ENCODE measurements around the gene TMEM151B. TPM values are rescaled to one million over a fixed set of nuclear protein-coding genes. Genes with fewer than 3 reads are reported as not detected.

The TMEM151B gene
- total and polyA plus RNA-seq, 2 of the 13 experiments (the other 11 are each of a cell fraction or from before 2014, with no cell fraction given), result not detected

DNA sequence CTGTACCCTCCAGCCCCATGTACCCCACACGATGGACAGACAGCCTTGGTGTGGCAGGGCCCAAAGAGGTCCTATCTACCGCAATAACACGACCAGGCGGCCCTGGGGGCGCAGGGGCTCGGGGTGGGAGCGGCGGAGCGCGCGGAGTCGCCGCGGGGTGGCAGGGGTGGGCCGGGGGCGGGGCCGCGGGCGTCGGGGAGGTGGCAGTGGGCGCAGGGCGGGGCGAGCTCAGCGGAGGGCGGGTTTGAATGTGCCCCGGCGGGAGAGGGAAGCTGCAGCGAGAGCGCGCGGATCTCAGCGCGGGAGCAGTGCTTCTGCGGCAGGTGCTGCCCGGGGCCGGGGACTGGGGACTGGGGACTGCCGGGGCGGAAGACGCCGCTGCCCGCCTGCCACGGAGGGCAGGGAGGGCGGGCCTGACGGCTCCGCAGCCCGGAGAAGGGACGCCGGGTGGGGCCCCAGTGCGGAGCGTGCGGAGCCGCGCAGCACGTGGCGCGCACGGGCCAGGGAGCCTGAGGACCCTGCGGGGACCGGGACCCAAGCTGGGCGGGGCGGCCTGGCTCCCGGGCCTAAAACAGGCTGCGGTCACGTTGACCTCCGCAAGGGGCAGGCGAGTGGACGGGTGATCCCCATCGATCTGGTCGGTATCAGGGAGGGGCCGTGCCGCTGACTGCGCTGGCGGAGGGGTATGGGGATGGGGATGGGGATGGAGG lies 46.8 kb upstream of the TMEM151B start, which contains the start of gene SLC29A1 (continued):
- TF ChIP-seq, protein P1, sequence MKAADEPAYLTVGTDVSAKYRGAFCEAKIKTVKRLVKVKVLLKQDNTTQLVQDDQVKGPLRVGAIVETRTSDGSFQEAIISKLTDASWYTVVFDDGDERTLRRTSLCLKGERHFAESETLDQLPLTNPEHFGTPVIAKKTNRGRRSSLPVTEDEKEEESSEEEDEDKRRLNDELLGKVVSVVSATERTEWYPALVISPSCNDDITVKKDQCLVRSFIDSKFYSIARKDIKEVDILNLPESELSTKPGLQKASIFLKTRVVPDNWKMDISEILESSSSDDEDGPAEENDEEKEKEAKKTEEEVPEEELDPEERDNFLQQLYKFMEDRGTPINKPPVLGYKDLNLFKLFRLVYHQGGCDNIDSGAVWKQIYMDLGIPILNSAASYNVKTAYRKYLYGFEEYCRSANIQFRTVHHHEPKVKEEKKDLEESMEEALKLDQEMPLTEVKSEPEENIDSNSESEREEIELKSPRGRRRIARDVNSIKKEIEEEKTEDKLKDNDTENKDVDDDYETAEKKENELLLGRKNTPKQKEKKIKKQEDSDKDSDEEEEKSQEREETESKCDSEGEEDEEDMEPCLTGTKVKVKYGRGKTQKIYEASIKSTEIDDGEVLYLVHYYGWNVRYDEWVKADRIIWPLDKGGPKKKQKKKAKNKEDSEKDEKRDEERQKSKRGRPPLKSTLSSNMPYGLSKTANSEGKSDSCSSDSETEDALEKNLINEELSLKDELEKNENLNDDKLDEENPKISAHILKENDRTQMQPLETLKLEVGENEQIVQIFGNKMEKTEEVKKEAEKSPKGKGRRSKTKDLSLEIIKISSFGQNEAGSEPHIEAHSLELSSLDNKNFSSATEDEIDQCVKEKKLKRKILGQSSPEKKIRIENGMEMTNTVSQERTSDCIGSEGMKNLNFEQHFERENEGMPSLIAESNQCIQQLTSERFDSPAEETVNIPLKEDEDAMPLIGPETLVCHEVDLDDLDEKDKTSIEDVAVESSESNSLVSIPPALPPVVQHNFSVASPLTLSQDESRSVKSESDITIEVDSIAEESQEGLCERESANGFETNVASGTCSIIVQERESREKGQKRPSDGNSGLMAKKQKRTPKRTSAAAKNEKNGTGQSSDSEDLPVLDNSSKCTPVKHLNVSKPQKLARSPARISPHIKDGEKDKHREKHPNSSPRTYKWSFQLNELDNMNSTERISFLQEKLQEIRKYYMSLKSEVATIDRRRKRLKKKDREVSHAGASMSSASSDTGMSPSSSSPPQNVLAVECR (CRISPR knock-in tag; IDR thresholded peaks at IDR 0.05; ENCODE audit: borderline replicate concordance), result peak; percentile 89
- TF ChIP-seq TOPORS (CRISPR knock-in tag; IDR thresholded peaks at IDR 0.05) (no peak; the same call in 1 of the 2 replicates), NFYC (CRISPR knock-in tag; IDR thresholded peaks at IDR 0.05) (no peak), TSC22D2 (CRISPR knock-in tag; IDR thresholded peaks at IDR 0.05; ENCODE audit: borderline replicate concordance) (no peak), ZNF484 (CRISPR knock-in tag; IDR thresholded peaks at IDR 0.05; ENCODE audit: borderline replicate concordance, low read depth) (no peak), DNMT3B (CRISPR knock-in tag; conservative IDR thresholded peaks at IDR 0.05) (no peak), ZNF430 (CRISPR knock-in tag; IDR thresholded peaks at IDR 0.05) (peak; percentile 59; the same call in 1 of the 2 replicates), ZNF44 (CRISPR knock-in tag; IDR thresholded peaks at IDR 0.05) (no peak), HOXA3 (CRISPR knock-in tag; IDR thresholded peaks at IDR 0.05) (peak; percentile 87), KDM6A (CRISPR knock-in tag; IDR thresholded peaks at IDR 0.05; ENCODE audit: low read depth) (no peak), SMAD9 (CRISPR knock-in tag; IDR thresholded peaks at IDR 0.05) (no peak), ZNF557 (CRISPR knock-in tag; IDR thresholded peaks at IDR 0.05) (peak; percentile 91; the same call in 1 of the 2 replicates), SOX5 (CRISPR knock-in tag; IDR thresholded peaks at IDR 0.05; ENCODE audit: borderline replicate concordance) (peak; percentile 12; the same call in 1 of the 2 replicates), MEIS2 (CRISPR knock-in tag; IDR thresholded peaks at IDR 0.05) (peak; percentile 83), KLF6 (CRISPR knock-in tag; IDR thresholded peaks at IDR 0.05) (peak; percentile 88), ZNF788 (CRISPR knock-in tag; IDR thresholded peaks at IDR 0.05; ENCODE audit: borderline replicate concordance) (0 out of 2 replicates have a peak, but pooled peaks have one; percentile 48), ZKSCAN8 (CRISPR knock-in tag; IDR thresholded peaks at IDR 0.05; ENCODE audit: borderline replicate concordance) (no peak)
- TF ChIP-seq, protein P2, sequence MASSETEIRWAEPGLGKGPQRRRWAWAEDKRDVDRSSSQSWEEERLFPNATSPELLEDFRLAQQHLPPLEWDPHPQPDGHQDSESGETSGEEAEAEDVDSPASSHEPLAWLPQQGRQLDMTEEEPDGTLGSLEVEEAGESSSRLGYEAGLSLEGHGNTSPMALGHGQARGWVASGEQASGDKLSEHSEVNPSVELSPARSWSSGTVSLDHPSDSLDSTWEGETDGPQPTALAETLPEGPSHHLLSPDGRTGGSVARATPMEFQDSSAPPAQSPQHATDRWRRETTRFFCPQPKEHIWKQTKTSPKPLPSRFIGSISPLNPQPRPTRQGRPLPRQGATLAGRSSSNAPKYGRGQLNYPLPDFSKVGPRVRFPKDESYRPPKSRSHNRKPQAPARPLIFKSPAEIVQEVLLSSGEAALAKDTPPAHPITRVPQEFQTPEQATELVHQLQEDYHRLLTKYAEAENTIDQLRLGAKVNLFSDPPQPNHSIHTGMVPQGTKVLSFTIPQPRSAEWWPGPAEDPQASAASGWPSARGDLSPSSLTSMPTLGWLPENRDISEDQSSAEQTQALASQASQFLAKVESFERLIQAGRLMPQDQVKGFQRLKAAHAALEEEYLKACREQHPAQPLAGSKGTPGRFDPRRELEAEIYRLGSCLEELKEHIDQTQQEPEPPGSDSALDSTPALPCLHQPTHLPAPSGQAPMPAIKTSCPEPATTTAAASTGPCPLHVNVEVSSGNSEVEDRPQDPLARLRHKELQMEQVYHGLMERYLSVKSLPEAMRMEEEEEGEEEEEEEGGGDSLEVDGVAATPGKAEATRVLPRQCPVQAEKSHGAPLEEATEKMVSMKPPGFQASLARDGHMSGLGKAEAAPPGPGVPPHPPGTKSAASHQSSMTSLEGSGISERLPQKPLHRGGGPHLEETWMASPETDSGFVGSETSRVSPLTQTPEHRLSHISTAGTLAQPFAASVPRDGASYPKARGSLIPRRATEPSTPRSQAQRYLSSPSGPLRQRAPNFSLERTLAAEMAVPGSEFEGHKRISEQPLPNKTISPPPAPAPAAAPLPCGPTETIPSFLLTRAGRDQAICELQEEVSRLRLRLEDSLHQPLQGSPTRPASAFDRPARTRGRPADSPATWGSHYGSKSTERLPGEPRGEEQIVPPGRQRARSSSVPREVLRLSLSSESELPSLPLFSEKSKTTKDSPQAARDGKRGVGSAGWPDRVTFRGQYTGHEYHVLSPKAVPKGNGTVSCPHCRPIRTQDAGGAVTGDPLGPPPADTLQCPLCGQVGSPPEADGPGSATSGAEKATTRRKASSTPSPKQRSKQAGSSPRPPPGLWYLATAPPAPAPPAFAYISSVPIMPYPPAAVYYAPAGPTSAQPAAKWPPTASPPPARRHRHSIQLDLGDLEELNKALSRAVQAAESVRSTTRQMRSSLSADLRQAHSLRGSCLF (CRISPR knock-in tag; IDR thresholded peaks at IDR 0.05; ENCODE audit: borderline replicate concordance), result no peak

Measured in HepG2 (cell line).